Left lung (tissue), 10 donors: ENCODE data around the gene ZNF423. TPM values are rescaled to one million over a fixed set of nuclear protein-coding genes. Genes with fewer than 3 reads are reported as not detected.
A peak's percentile ranks its signal among the peaks of the same experiment; 100 is the strongest.

Experiments used
- ATAC-seq: fragments of 200-7000 bp; cut with Tn5 transposase; one replicate; pipeline ENCODE4 v1.9.1; 2020; ENCODE audit warnings: moderate library complexity
- DNase-seq, 4 donors: peaks; one replicate each; pipeline ENCODE4 v3.0.0-alpha.2; 2013 to 2020
- H3K27ac ChIP-seq, 2 donors: fragments of 200-600 bp; sonication (generic) in 1 of 2; one replicate each; pipeline versions ENCODE4 v1.5.0 to v1.8.0; 2020 to 2021
- H3K27me3 ChIP-seq, 2 donors: fragments of 200-600 bp; sonication (generic) in 1 of 2; one replicate each; pipeline versions ENCODE4 v1.5.0 to v1.8.0; 2020 to 2021
- H3K36me3 ChIP-seq, 2 donors: fragments of 200-600 bp; sonication (generic) in 1 of 2; one replicate each; pipeline versions ENCODE4 v1.5.0 to v1.8.0; 2020 to 2021
- H3K4me1 ChIP-seq, 2 donors: fragments of 200-600 bp; one replicate each; pipeline ENCODE4 v1.8.0; 2021
- H3K4me3 ChIP-seq, 2 donors: fragments of 200-600 bp; sonication (generic) in 1 of 2; one replicate each; pipeline versions ENCODE4 v1.5.0 to v1.8.0; 2020 to 2021; ENCODE audit warnings: mild to moderate bottlenecking in 1 of 2
- H3K9me3 ChIP-seq, 2 donors: fragments of 200-600 bp; sonication (generic) in 1 of 2; one replicate each; pipeline versions ENCODE4 v1.5.0 to v1.8.0; 2020 to 2021
- intact Hi-C, 2 donors: fragments of 100-400 bp; cut with DNase I; formaldehyde crosslinking; loops; one replicate each; pipeline versions ENCODE4 v1.11.2 to v1.14.2; 2022
- polyA plus RNA-seq, 6 donors: library from polyadenylated mRNA; unstranded; fragments of 120-200 nt; gene quantifications; one replicate each; pipeline ENCODE4 v1.2.1, GENCODE V29; 2013; ENCODE audit not compliant: insufficient read length in 6 of 6
- total RNA-seq, 2 donors: library from RNA; stranded (reverse); fragmentation: NEBNext Ultra II Directional; extraction: Animal tissue kit (Norgen Biotek cat#: 25700); gene quantifications; one replicate each; pipeline ENCODE4 v1.2.1, GENCODE V29; 2021
- TF ChIP-seq, protein P1 (sequence below), 2 donors: fragments of 200-600 bp; sonication (generic) in 1 of 2; IDR thresholded peaks; one replicate each; pipeline versions ENCODE4 v1.5.0 to v1.8.0; 2021; ENCODE audit warnings: antibody characterized with exemption in 2 of 2
- donor health status: DM: no; HTN: yes; CAD: no.
- donor health status: DM: no; HTN: no; CAD: no.

ZNF423 gene
- total and polyA plus RNA-seq, 8 donors = 7.8 to 30.5 (median 26.6) TPM

DNA sequence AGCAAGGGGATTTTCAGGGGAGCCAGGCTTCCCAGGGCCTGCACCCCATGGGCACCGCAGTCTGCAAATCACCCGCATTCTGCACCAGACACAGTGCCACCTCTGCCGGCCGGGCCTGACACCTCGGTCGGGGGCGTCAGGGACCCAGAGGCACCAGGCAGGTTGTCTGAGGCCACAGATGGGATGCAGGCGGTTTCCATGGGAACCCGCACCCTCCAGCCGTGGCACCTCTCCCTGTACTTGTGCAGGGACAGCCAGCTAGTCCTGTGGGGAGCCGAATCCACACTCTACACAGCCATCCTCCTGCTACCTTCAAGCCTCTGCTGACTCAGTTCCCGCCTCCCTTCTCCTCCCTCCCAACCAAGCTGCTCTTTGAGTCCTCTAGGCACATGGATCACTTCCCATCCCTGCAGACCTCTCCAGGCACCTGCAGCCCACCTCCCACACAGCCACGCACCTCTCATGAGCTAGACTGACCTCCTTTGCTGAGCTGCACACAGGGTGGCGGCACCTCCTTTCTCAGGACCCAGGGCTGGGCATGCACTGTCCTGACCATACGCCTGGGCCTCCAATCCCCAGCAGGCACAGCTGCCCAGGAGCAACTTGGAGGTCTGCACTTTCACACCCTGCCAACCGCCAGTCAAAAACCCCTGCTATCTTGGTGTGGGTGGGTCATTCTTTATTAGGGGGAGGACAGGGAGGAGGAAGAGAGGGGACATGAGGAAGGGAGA, 362.9 kb downstream of the ZNF423 start:
- intact Hi-C loops = loop anchor here in 1 of 2 donors (10.0 kb wide), 1 partner anchor 432 kb away; no protein-coding TSS in a partner anchor

DNA sequence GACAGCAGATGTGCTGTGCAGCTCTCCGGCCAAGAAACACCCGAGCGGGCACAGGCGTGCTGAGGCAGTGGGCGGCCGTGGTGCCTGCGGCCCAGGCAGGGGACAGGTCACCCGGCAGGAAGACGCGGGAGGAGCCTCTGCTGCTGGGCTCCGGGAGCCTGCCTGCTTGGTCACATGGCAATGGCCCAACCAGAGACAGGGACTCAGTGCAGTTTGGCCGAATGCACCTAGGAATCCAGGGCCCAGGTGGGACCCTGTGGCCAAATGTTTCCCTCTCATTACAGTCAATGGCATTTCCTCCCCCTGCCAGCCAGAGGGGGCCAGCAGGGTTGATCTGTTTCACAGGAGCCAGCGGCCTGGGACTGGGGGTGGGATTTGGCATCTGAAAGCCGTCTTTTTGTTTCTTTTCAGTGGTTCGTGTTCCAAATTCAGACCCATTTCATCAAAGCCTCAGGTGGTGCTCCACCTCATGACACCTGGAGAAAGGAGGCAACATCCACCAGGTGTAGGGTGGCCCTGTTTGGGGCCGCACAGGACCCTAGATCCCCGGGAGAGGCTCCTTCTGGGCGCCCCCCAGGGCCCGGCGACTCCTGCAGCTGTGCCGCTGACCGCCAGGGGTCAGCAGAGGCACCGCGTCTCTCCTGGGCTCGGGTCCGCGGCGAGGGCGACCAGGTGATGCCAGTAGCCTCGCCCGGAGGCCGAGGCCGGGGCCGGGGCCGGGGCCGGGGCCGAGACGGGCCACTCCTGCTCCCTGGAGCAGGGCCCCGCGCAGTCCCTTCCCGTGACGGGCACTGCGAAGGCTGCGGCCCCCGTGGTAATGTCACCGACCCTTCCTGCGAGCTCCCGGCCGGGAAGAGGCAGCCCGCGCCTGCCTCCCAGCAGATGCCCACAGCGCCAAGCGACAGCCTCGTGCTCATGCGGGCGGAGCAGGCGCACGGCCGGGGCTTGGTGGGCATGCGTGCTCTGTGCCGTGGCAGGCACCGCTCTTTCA, 363.8 kb downstream of the ZNF423 start:
- no peaks in the 10 kb centered on the region for H3K9me3 ChIP-seq
- TF ChIP-seq, protein P1, sequence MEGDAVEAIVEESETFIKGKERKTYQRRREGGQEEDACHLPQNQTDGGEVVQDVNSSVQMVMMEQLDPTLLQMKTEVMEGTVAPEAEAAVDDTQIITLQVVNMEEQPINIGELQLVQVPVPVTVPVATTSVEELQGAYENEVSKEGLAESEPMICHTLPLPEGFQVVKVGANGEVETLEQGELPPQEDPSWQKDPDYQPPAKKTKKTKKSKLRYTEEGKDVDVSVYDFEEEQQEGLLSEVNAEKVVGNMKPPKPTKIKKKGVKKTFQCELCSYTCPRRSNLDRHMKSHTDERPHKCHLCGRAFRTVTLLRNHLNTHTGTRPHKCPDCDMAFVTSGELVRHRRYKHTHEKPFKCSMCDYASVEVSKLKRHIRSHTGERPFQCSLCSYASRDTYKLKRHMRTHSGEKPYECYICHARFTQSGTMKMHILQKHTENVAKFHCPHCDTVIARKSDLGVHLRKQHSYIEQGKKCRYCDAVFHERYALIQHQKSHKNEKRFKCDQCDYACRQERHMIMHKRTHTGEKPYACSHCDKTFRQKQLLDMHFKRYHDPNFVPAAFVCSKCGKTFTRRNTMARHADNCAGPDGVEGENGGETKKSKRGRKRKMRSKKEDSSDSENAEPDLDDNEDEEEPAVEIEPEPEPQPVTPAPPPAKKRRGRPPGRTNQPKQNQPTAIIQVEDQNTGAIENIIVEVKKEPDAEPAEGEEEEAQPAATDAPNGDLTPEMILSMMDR (IDR thresholded peaks at IDR 0.05) = peak; percentile 90 to 96
- DNase-seq (peak; percentile 28 to 84 (median 44)), ATAC-seq (peak; percentile 91)
- H3K27me3 ChIP-seq = peaks cover 0 to 12% of the 10 kb centered on the region in 2 donors
- H3K36me3 ChIP-seq = no peaks in the 10 kb centered on the region
- H3K27ac ChIP-seq = no peak overlapping the region
- peak overlapping the region; percentile 5 to 9 for H3K4me3 ChIP-seq
- peaks cover 6 to 11% of the 10 kb centered on the region in 2 donors for H3K4me1 ChIP-seq
- intact Hi-C loops = loop anchor here in 1 of 2 donors (10.0 kb wide), 1 partner anchor 433 kb away; no protein-coding TSS in a partner anchor

More for the DNA sequence above, 362.9 kb downstream of the ZNF423 start:
- no peaks in the 10 kb centered on the region for H3K36me3 ChIP-seq
- DNase-seq (peak in 1 of 4 donors; percentile 25), ATAC-seq (no peak)
- peaks cover 0 to 12% of the 10 kb centered on the region in 2 donors for H3K27me3 ChIP-seq
- peaks cover 6 to 11% of the 10 kb centered on the region in 2 donors for H3K4me1 ChIP-seq
- no peaks in the 10 kb centered on the region for H3K9me3 ChIP-seq
- no peak overlapping the region for H3K27ac ChIP-seq
- TF ChIP-seq, protein P1 (IDR thresholded peaks at IDR 0.05) = no peak
- H3K4me3 ChIP-seq = no peak overlapping the region

DNA sequence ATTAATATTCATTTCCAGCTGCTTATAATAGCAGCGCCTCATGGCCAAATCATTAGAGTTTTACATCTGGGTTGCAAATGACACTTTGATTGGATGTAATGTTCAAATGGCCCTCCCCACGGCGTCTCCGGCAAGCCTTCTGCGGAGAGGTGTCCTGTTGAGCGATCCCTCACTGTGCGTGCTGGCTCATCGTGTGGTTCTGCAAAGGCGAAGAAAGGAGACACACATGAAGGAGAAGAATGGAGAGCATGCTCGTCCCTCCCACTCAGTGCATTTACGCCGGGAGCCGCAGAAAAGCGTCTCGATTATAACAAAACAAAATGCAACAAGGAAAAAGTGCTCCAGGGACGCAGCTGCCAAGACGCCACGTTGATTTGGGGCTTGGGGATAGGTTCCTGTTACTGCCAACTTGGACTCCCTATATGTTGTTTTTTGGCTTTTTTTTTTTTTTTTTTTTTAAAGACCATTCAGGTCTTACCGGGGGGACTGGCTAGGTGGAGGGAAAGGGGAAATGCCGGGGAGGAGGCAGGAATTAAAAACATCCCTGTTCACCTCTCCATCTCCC, 364.7 kb downstream of the ZNF423 start:
- H3K9me3 ChIP-seq = no peaks in the 10 kb centered on the region
- intact Hi-C loops = loop anchor here in 1 of 2 donors (10.0 kb wide), 1 partner anchor 434 kb away; no protein-coding TSS in a partner anchor
- H3K4me1 ChIP-seq = peaks cover 6 to 11% of the 10 kb centered on the region in 2 donors
- no peak overlapping the region for H3K4me3 ChIP-seq
- no peak overlapping the region for H3K27ac ChIP-seq
- no peaks in the 10 kb centered on the region for H3K36me3 ChIP-seq
- ATAC-seq (no peak), DNase-seq (peak in 1 of 4 donors; percentile 22)
- TF ChIP-seq, protein P1 (IDR thresholded peaks at IDR 0.05) = no peak
- H3K27me3 ChIP-seq = peaks cover 0 to 12% of the 10 kb centered on the region in 2 donors

DNA sequence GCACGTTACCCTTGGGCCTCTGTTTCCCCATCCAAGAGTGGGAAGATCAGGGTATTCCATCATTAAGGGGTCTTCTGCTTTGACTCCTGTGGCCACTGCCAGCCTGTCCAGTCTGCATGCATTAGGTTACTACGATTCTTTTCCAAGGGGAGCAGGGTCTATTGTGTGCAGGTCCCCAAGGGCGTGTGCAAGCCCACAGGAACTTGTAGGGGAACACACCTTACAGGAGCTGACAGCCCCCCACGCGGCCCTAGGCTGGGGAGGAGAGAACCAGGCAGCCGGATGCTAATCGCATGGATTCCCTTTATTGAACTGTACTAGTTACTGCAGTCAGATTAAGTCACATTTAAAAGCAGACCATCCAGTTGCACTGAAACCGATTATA, 365.6 kb downstream of the ZNF423 start:
- H3K27me3 ChIP-seq = peaks cover 0 to 12% of the 10 kb centered on the region in 2 donors
- H3K4me1 ChIP-seq = peaks cover 6 to 11% of the 10 kb centered on the region in 2 donors
- intact Hi-C loops = loop anchor here in 1 of 2 donors (10.0 kb wide), 1 partner anchor 434 kb away; no protein-coding TSS in a partner anchor
- no peaks in the 10 kb centered on the region for H3K36me3 ChIP-seq
- ATAC-seq (no peak), DNase-seq (peak in 1 of 4 donors; percentile 4)
- H3K4me3 ChIP-seq = no peak overlapping the region
- no peaks in the 10 kb centered on the region for H3K9me3 ChIP-seq
- TF ChIP-seq, protein P1 (IDR thresholded peaks at IDR 0.05) = no peak
- H3K27ac ChIP-seq = no peak overlapping the region
